DOHH2 (cell line): ENCODE results near the gene CEP76.

Source experiments
- H3F3A ChIP-seq: fragments of 200-600 bp; sonication (generic), shearing (Covaris generic); 2 replicates; pipeline ENCODE4 v1.6.0; 2016; ENCODE audit warnings: antibody characterized with exemption, mild to moderate bottlenecking; ENCODE audit not compliant: control insufficient read depth, insufficient read depth
- H3K27ac ChIP-seq: fragments of 200-600 bp; sonication (generic); 2 replicates; pipeline ENCODE4 v1.5.1; 2014; ENCODE audit warnings: low read depth, mild to moderate bottlenecking, low read length, moderate library complexity
- H3K27me3 ChIP-seq: fragments of 200-600 bp; sonication (generic); 2 replicates; pipeline ENCODE4 v1.6.1; 2014; ENCODE audit warnings: mild to moderate bottlenecking, low read length, mixed read lengths; ENCODE audit not compliant: control insufficient read depth
- H3K36me3 ChIP-seq: fragments of 200-600 bp; sonication (generic); 2 replicates; pipeline ENCODE4 v1.6.1; 2014; ENCODE audit warnings: mild to moderate bottlenecking, low read length, moderate library complexity, mixed read lengths; ENCODE audit not compliant: control insufficient read depth
- H3K4me1 ChIP-seq: fragments of 200-600 bp; sonication (generic); 2 replicates; pipeline ENCODE4 v1.6.1; 2014; ENCODE audit warnings: mild to moderate bottlenecking, low read length, mixed read lengths; ENCODE audit not compliant: control insufficient read depth
- H3K4me2 ChIP-seq: fragments of 200-600 bp; sonication (generic); 2 replicates; pipeline ENCODE4 v1.6.0; 2014; ENCODE audit warnings: mild to moderate bottlenecking, low read length, moderate library complexity
- H3K4me3 ChIP-seq: fragments of 200-600 bp; sonication (generic); 2 replicates; pipeline ENCODE4 v1.5.1; 2014; ENCODE audit warnings: mild to moderate bottlenecking, low read length, mixed read lengths
- H3K79me2 ChIP-seq: fragments of 200-600 bp; sonication (generic); 2 replicates; pipeline ENCODE4 v1.6.1; 2014; ENCODE audit warnings: mild to moderate bottlenecking, low read length, mixed read lengths; ENCODE audit not compliant: control insufficient read depth
- H3K9me2 ChIP-seq: fragments of 200-600 bp; sonication (generic); replicated peaks from 2 replicates; pipeline ENCODE4 v1.6.1; 2014; ENCODE audit warnings: mild to moderate bottlenecking, low read length, mixed read lengths; ENCODE audit not compliant: control insufficient read depth
- H3K9me3 ChIP-seq: fragments of 200-600 bp; sonication (generic); 2 replicates; pipeline ENCODE4 v1.6.1; 2014; ENCODE audit warnings: antibody characterized with exemption, low read length, mixed read lengths; ENCODE audit not compliant: control insufficient read depth, insufficient read depth
- H4K20me1 ChIP-seq: fragments of 200-600 bp; sonication (generic); 2 replicates; pipeline ENCODE4 v1.6.0; 2014; ENCODE audit warnings: low read depth, mild to moderate bottlenecking, antibody characterized with exemption, low read length, moderate library complexity; ENCODE audit not compliant: control insufficient read depth, insufficient read depth
- CTCF ChIP-seq: fragments of 200-600 bp; sonication (generic); IDR thresholded peaks from one replicate; pipeline ENCODE4 v1.5.1; 2014; ENCODE audit warnings: antibody characterized with exemption, mild to moderate bottlenecking, low read depth, low read length; ENCODE audit not compliant: poor library complexity, severe bottlenecking
- EZH2phosphoT487 ChIP-seq: fragments of 200-600 bp; sonication (generic); IDR thresholded peaks from 2 replicates; pipeline ENCODE4 v1.6.1; 2017; ENCODE audit warnings: borderline replicate concordance, mild to moderate bottlenecking, antibody characterized with exemption, low read length, moderate library complexity, mixed read lengths

Gene CEP76

DNA sequence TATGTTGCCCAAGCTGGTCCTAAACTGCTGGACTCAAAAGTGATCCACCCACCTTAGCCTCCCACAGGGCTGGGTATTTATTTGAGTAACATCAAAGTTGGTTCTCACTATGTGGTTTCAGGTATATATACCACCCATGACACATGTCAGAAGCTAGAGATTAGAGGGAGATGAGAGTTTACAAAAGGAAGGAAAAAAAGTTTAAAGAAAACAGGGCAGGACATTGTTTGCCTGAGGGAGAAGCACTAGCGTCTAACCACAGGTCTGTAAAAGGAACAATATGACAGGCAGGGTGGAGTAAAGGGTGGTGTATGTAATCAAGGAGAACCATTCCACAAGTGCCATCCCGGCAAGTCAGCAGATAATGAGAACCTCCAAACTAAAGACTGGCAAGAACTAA, 8.5 kb downstream of the CEP76 start:
- H3K27me3 ChIP-seq = no peaks in the 10 kb centered on the region
- H3K9me3 ChIP-seq = no peaks in the 10 kb centered on the region
- no peak overlapping the region for H3K4me3 ChIP-seq
- no peak overlapping the region for H3K4me2 ChIP-seq
- H3F3A ChIP-seq = peaks cover 5% of the 10 kb centered on the region; the same call in 1 of the 2 replicates
- H4K20me1 ChIP-seq = no peaks in the 10 kb centered on the region
- H3K4me1 ChIP-seq = peaks cover 5% of the 10 kb centered on the region
- no peaks in the 10 kb centered on the region for H3K79me2 ChIP-seq
- no peaks in the 10 kb centered on the region for H3K9me2 ChIP-seq
- H3K27ac ChIP-seq = no peak overlapping the region
- H3K36me3 ChIP-seq = peaks cover 40% of the 10 kb centered on the region
- TF ChIP-seq EZH2phosphoT487 = no peak
- no peak for TF ChIP-seq CTCF

GRCh38 chr18:12692206-12692605, 10.3 kb downstream of the CEP76 start:
- Histone ChIP-seq H3K4me2 (no peak overlapping the region), H3F3A (peaks cover 5% of the 10 kb centered on the region; the same call in 1 of the 2 replicates), H3K4me1 (peaks cover 5% of the 10 kb centered on the region), H3K27me3 (no peaks in the 10 kb centered on the region), H3K4me3 (no peak overlapping the region), H4K20me1 (no peaks in the 10 kb centered on the region), H3K36me3 (peaks cover 24% of the 10 kb centered on the region), H3K9me3 (no peaks in the 10 kb centered on the region), H3K9me2 (no peaks in the 10 kb centered on the region), H3K79me2 (no peaks in the 10 kb centered on the region), H3K27ac (no peak overlapping the region)
- no peak for TF ChIP-seq CTCF
- no peak for TF ChIP-seq EZH2phosphoT487

DNA sequence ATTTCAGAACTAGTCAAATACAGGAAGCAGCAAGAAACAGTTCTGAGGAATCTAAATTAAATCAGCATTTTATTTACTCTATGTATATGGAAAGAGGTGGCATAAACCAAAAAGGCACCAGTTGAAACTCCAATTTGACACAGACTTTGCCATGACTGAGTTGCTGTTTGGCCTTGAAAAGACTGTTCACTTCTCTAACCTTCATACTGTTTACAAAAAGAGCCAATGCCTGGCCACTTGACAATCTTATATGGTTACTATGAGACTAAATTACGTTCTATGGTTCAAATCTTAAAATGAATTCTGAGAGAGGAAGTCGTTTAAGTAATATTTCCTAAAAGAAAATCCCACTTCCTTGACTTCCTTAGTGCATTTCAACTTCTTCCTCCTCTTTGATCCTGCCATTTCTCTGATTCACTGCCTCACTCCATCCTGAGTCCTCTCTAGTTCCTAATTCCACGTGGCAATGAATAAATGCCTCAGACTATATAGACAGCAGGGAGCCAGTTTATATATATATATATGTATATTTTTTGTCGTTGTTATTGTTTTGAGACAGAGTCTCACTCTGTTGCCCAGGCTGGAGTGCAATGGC, 13.2 kb downstream of the CEP76 start:
- peaks cover 5% of the 10 kb centered on the region for H3K4me1 ChIP-seq
- H3K36me3 ChIP-seq = peaks cover 21% of the 10 kb centered on the region
- H3F3A ChIP-seq = peaks cover 5% of the 10 kb centered on the region; the same call in 1 of the 2 replicates
- H4K20me1 ChIP-seq = no peaks in the 10 kb centered on the region
- H3K9me3 ChIP-seq = no peaks in the 10 kb centered on the region
- H3K27ac ChIP-seq = no peak overlapping the region
- H3K79me2 ChIP-seq = no peaks in the 10 kb centered on the region
- no peaks in the 10 kb centered on the region for H3K27me3 ChIP-seq
- no peak overlapping the region for H3K4me3 ChIP-seq
- TF ChIP-seq CTCF (no peak), EZH2phosphoT487 (no peak)
- no peaks in the 10 kb centered on the region for H3K9me2 ChIP-seq
- no peak overlapping the region for H3K4me2 ChIP-seq
